ENCODE measurements around the gene ICOS.
"Not testable (repeated sequence)": the region's sequence is repeated elsewhere in the genome, so short reads cannot be mapped to it uniquely, and the experiment has no call there.

Gene ICOS

GRCh38 chr2:203928849-203929248 lies 7.7 kb upstream of the ICOS start:
- peak; percentile 36; the same call in 1 of the 3 replicates for ATAC-seq
- TF ChIP-seq TOX (CRISPR knock-in tag; IDR thresholded peaks at IDR 0.05; ENCODE audit: borderline replicate concordance) (no peak), GLIS3 (CRISPR knock-in tag; IDR thresholded peaks at IDR 0.05) (no peak), POU6F1 (CRISPR knock-in tag; IDR thresholded peaks at IDR 0.05; ENCODE audit: borderline replicate concordance, low read depth) (no peak), CSDC2 (CRISPR knock-in tag; IDR thresholded peaks at IDR 0.05) (no peak), SNAI2 (CRISPR knock-in tag; IDR thresholded peaks at IDR 0.05) (no peak), CSRNP3 (CRISPR knock-in tag; IDR thresholded peaks at IDR 0.05) (no peak), PPARA (CRISPR knock-in tag; IDR thresholded peaks at IDR 0.05; ENCODE audit: borderline replicate concordance) (no peak), ISL1 (CRISPR knock-in tag; IDR thresholded peaks at IDR 0.05) (no peak), ARNTL (CRISPR knock-in tag; IDR thresholded peaks at IDR 0.05; ENCODE audit: borderline replicate concordance, low read depth) (no peak)

- not testable (repeated sequence) for ATAC-seq
These were observed 5.3 kb upstream of the ICOS start for GRCh38 chr2:203931262-203931661.

- peak; percentile 40; the same call in 2 of the 3 replicates for ATAC-seq
- no peak for TF ChIP-seq ZFP3 (CRISPR knock-in tag; IDR thresholded peaks at IDR 0.05)
- TF ChIP-seq ISL1 (CRISPR knock-in tag; IDR thresholded peaks at IDR 0.05): no peak
- TF ChIP-seq CSDC2 (CRISPR knock-in tag; IDR thresholded peaks at IDR 0.05): no peak
- no peak for TF ChIP-seq ZNF8 (CRISPR knock-in tag; IDR thresholded peaks at IDR 0.05)
- TF ChIP-seq CSRNP3 (CRISPR knock-in tag; IDR thresholded peaks at IDR 0.05): no peak
These were observed 2.5 kb upstream of the ICOS start for GRCh38 chr2:203934041-203934492.

- no peak for ATAC-seq
- no peak for TF ChIP-seq ZNF8 (CRISPR knock-in tag; IDR thresholded peaks at IDR 0.05)
- TF ChIP-seq, protein P1, sequence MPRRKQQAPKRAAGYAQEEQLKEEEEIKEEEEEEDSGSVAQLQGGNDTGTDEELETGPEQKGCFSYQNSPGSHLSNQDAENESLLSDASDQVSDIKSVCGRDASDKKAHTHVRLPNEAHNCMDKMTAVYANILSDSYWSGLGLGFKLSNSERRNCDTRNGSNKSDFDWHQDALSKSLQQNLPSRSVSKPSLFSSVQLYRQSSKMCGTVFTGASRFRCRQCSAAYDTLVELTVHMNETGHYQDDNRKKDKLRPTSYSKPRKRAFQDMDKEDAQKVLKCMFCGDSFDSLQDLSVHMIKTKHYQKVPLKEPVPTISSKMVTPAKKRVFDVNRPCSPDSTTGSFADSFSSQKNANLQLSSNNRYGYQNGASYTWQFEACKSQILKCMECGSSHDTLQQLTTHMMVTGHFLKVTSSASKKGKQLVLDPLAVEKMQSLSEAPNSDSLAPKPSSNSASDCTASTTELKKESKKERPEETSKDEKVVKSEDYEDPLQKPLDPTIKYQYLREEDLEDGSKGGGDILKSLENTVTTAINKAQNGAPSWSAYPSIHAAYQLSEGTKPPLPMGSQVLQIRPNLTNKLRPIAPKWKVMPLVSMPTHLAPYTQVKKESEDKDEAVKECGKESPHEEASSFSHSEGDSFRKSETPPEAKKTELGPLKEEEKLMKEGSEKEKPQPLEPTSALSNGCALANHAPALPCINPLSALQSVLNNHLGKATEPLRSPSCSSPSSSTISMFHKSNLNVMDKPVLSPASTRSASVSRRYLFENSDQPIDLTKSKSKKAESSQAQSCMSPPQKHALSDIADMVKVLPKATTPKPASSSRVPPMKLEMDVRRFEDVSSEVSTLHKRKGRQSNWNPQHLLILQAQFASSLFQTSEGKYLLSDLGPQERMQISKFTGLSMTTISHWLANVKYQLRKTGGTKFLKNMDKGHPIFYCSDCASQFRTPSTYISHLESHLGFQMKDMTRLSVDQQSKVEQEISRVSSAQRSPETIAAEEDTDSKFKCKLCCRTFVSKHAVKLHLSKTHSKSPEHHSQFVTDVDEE (CRISPR knock-in tag; IDR thresholded peaks at IDR 0.05): no peak
- no peak for TF ChIP-seq ZNF70 (CRISPR knock-in tag; IDR thresholded peaks at IDR 0.05)
- TF ChIP-seq RARB (CRISPR knock-in tag; IDR thresholded peaks at IDR 0.05): no peak
- TF ChIP-seq, protein P2, sequence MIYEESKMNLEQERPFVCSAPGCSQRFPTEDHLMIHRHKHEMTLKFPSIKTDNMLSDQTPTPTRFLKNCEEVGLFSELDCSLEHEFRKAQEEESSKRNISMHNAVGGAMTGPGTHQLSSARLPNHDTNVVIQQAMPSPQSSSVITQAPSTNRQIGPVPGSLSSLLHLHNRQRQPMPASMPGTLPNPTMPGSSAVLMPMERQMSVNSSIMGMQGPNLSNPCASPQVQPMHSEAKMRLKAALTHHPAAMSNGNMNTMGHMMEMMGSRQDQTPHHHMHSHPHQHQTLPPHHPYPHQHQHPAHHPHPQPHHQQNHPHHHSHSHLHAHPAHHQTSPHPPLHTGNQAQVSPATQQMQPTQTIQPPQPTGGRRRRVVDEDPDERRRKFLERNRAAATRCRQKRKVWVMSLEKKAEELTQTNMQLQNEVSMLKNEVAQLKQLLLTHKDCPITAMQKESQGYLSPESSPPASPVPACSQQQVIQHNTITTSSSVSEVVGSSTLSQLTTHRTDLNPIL (CRISPR knock-in tag; IDR thresholded peaks at IDR 0.05; ENCODE audit: low read depth): no peak
- no peak for TF ChIP-seq ISL1 (CRISPR knock-in tag; IDR thresholded peaks at IDR 0.05)
- no peak for TF ChIP-seq POU6F1 (CRISPR knock-in tag; IDR thresholded peaks at IDR 0.05; ENCODE audit: borderline replicate concordance, low read depth)
- no peak for TF ChIP-seq ZNF565 (CRISPR knock-in tag; conservative IDR thresholded peaks at IDR 0.05; ENCODE audit: low read depth)
- TF ChIP-seq, protein P3, sequence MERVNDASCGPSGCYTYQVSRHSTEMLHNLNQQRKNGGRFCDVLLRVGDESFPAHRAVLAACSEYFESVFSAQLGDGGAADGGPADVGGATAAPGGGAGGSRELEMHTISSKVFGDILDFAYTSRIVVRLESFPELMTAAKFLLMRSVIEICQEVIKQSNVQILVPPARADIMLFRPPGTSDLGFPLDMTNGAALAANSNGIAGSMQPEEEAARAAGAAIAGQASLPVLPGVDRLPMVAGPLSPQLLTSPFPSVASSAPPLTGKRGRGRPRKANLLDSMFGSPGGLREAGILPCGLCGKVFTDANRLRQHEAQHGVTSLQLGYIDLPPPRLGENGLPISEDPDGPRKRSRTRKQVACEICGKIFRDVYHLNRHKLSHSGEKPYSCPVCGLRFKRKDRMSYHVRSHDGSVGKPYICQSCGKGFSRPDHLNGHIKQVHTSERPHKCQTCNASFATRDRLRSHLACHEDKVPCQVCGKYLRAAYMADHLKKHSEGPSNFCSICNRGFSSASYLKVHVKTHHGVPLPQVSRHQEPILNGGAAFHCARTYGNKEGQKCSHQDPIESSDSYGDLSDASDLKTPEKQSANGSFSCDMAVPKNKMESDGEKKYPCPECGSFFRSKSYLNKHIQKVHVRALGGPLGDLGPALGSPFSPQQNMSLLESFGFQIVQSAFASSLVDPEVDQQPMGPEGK (CRISPR knock-in tag; IDR thresholded peaks at IDR 0.05; ENCODE audit: borderline replicate concordance): no peak
- no peak for TF ChIP-seq ZFP3 (CRISPR knock-in tag; IDR thresholded peaks at IDR 0.05)
- no peak for TF ChIP-seq OSR1 (CRISPR knock-in tag; IDR thresholded peaks at IDR 0.05)
- TF ChIP-seq CSRNP3 (CRISPR knock-in tag; IDR thresholded peaks at IDR 0.05): no peak
- no peak for TF ChIP-seq BACH2 (CRISPR knock-in tag; IDR thresholded peaks at IDR 0.05; ENCODE audit: borderline replicate concordance)
- TF ChIP-seq SNAI2 (CRISPR knock-in tag; IDR thresholded peaks at IDR 0.05): no peak
- no peak for TF ChIP-seq PPARA (CRISPR knock-in tag; IDR thresholded peaks at IDR 0.05; ENCODE audit: borderline replicate concordance)
- TF ChIP-seq TOX (CRISPR knock-in tag; IDR thresholded peaks at IDR 0.05; ENCODE audit: borderline replicate concordance): no peak
- no peak for TF ChIP-seq ARNTL (CRISPR knock-in tag; IDR thresholded peaks at IDR 0.05; ENCODE audit: borderline replicate concordance, low read depth)
These were observed 1.7 kb upstream of the ICOS start for GRCh38 chr2:203934711-203935438.

Data from SK-N-SH treated with all-trans-retinoic acid at 6 μM for 48 hours (cell line).